Natural killer cell treated with Interleukin-12 subunit alpha and Interleukin-12 subunit beta and Interleukin-15 and Interleukin-18, amount 100 ng/mL, for 72 hours (primary cell): Measurements from ENCODE around the gene KBTBD13. TPM values are rescaled to one million over a fixed set of nuclear protein-coding genes. Genes with fewer than 3 reads are reported as not detected.

Experiments
- ATAC-seq, 2 donors: fragments of 150-1000 bp; cut with Tn5 transposase in 1 of 2; sonication (Bioruptor Pico), chemical (Tn5 transposase) in 1 of 2; 2 replicates each; pipeline ENCODE4 v1.10.0; 2021
- DNase-seq: peaks from one replicate; pipeline ENCODE4 v3.0.0; 2022; ENCODE audit warnings: low spot score
- H3K27ac Mint-ChIP-seq, 2 donors: 1 replicate in 1 of 2; 2 replicates in 1 of 2; pipeline ENCODE4 v1.8.0; 2022; ENCODE audit warnings: mixed read lengths in 2 of 2, mild to moderate bottlenecking in 1 of 2, moderate library complexity in 1 of 2
- H3K27me3 Mint-ChIP-seq, 2 donors: 1 replicate in 1 of 2; 2 replicates in 1 of 2; pipeline ENCODE4 v1.8.0; 2022; ENCODE audit warnings: mixed read lengths in 2 of 2
- H3K36me3 Mint-ChIP-seq: one replicate; pipeline ENCODE4 v1.8.0; 2022; ENCODE audit warnings: mixed read lengths
- H3K4me1 Mint-ChIP-seq, 2 donors: 1 replicate in 1 of 2; 2 replicates in 1 of 2; pipeline ENCODE4 v1.8.0; 2022; ENCODE audit warnings: low read depth in 2 of 2, mixed read lengths in 2 of 2, mild to moderate bottlenecking in 1 of 2
- H3K4me3 Mint-ChIP-seq: one replicate; pipeline ENCODE4 v1.8.0; 2022; ENCODE audit warnings: mixed read lengths
- H3K9me3 Mint-ChIP-seq: 2 replicates; pipeline ENCODE4 v1.8.0; 2022; ENCODE audit warnings: mixed read lengths
- total RNA-seq, 2 donors: library from RNA; stranded (reverse); gene quantifications; one replicate each; pipeline ENCODE4 v1.2.3, GENCODE V29; 2022

Gene KBTBD13
- total RNA-seq, result not detected

DNA sequence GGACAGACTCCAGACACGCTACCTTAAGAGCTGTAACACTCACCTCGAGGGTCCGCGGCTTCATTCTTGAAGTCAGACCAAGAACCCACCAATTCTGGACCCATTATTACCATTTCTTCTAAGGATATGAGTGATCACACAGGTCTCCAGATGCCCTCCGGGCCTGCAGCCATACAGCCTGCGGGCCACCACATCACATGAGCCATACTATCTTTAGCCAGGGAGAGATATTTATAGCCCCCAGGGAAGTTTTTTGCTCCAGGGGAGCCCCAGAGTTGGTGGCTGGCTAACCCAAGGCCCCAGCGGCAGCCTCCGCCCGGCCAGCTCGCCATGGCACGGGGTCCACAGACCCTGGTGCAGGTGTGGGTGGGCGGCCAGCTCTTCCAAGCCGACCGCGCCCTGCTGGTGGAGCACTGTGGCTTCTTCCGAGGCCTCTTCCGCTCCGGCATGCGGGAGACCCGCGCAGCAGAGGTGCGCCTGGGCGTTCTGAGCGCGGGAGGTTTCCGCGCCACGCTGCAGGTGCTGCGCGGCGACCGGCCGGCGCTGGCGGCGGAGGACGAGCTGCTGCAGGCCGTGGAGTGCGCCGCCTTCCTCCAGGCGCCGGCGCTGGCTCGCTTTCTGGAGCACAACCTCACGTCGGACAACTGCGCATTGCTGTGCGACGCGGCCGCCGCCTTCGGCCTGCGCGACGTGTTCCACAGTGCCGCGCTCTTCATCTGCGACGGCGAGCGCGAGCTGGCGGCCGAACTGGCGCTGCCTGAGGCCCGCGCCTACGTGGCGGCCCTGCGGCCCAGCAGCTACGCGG is at the start of gene KBTBD13:
KBTBD13 (plus strand) TSS at position 261 of the 805 bp plus-strand sequence; CDS start at position 331, 70 bp downstream.
- H3K9me3 Mint-ChIP-seq, result no peaks in the 10 kb centered on the region
- H3K4me3 Mint-ChIP-seq, result no peak within 1 kb of the TSS
- peaks cover 20 to 22% of the 10 kb centered on the region in 2 donors for H3K27me3 Mint-ChIP-seq
- no peak within 1 kb of the TSS for H3K27ac Mint-ChIP-seq
- DNase-seq, result no peak
- no peaks in the 10 kb centered on the region for H3K36me3 Mint-ChIP-seq
- peaks cover 0 to 8% of the 10 kb centered on the region in 2 donors for H3K4me1 Mint-ChIP-seq
- no peak for ATAC-seq

- Mint-ChIP-seq H3K9me3 (no peaks in the 10 kb centered on the region), H3K36me3 (peaks cover 11% of the 10 kb centered on the region), H3K27me3 (peaks cover 0 to 3% of the 10 kb centered on the region in 2 donors), H3K4me3 (no peak overlapping the region), H3K27ac (no peak overlapping the region), H3K4me1 (peaks cover 9 to 12% of the 10 kb centered on the region in 2 donors)
- ATAC-seq, result no peak
- no peak for DNase-seq
These were observed 49.8 kb upstream of the KBTBD13 start for GRCh38 chr15:65026756-65027155.

DNA sequence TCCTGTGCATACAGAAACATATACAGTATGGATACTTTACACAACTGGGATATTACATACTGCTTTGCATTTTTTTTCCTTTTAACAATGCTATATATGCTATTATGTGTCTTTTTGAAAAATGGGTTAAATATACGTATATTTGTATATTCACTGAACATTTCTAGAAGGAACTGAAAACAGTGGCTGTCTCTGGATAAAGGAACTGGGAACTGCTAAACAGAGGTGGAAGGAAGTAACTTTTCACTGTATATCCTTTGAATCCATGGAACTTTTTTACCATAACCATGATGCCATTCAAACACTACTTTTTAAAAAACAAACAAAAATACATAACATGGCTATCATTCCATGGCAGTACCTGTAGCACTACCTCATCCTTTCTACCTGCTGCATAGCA is 49.0 kb upstream of the KBTBD13 start:
- H3K36me3 Mint-ChIP-seq, result peaks cover 11% of the 10 kb centered on the region
- peak overlapping the region; percentile 68 to 81 for H3K27ac Mint-ChIP-seq
- H3K4me3 Mint-ChIP-seq, result peak overlapping the region; percentile 96
- DNase-seq (no peak), ATAC-seq (no peak)
- peaks cover 9 to 12% of the 10 kb centered on the region in 2 donors for H3K4me1 Mint-ChIP-seq
- no peaks in the 10 kb centered on the region for H3K9me3 Mint-ChIP-seq
- peaks cover 0 to 7% of the 10 kb centered on the region in 2 donors for H3K27me3 Mint-ChIP-seq

GRCh38 chr15:65028338-65028737 is 48.2 kb upstream of the KBTBD13 start:
- ATAC-seq, result no peak
- DNase-seq, result no peak
- Mint-ChIP-seq H3K27me3 (peaks cover 0 to 10% of the 10 kb centered on the region in 2 donors), H3K4me1 (peaks cover 12 to 15% of the 10 kb centered on the region in 2 donors), H3K4me3 (peak overlapping the region; percentile 96), H3K27ac (peak overlapping the region; percentile 68 to 81), H3K36me3 (peaks cover 11% of the 10 kb centered on the region), H3K9me3 (no peaks in the 10 kb centered on the region)

DNA sequence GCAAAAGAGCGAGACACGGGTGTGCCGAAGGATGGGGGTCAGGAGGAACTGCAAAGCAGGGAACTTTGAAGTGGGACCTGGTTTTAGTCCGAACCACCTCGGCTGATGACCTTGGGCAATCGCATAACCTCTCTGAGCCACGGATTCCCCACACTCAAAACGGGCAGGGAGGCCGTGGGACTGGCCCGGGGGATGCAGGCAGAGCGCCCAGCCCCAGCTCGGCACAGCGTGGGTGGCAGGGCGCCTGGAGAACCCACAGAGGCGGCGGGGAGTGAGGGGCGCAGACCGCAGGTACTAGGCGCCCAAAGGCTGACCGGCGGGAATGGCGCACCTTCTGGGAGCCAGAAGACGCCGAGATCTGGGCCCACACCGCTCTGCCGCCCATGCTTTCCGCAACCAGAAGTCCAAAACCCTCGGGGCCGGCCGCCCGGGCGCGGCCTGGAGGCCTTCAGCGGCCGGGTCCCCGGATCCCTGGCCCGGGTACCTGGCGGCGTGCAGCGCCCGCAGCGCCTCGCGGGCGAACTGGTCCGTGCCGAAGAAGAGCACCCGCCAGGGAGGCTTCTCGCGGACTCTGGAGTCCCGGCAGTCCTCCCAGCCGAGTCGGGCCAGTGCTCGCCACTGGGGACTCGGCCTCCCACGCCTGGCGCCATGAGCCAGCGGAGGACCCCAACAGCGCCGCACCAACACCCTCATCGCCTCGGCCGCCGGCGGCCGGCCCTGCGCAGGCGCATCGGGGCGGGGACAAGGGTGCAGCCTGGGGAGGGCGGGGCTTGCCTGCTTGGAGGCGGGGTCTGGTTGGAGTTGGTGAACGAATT is 47.4 kb upstream of the KBTBD13 start, which contains the start of gene MTFMT:
MTFMT (minus strand) TSS at position 719 of the 815 bp plus-strand sequence; CDS start at position 693, 26 bp downstream.
- H3K4me3 Mint-ChIP-seq, result peak within 1 kb of the TSS; percentile 96
- DNase-seq (peak; percentile 88), ATAC-seq (peak; percentile 98 to 99)
- no peaks in the 10 kb centered on the region for H3K9me3 Mint-ChIP-seq
- peaks cover 11% of the 10 kb centered on the region for H3K36me3 Mint-ChIP-seq
- H3K27me3 Mint-ChIP-seq, result peaks cover 0 to 11% of the 10 kb centered on the region in 2 donors
- peaks cover 13 to 18% of the 10 kb centered on the region in 2 donors for H3K4me1 Mint-ChIP-seq
- H3K27ac Mint-ChIP-seq, result peak within 1 kb of the TSS; percentile 68 to 81

GRCh38 chr15:65029736-65030208 is 46.8 kb upstream of the KBTBD13 start:
- ATAC-seq (no peak), DNase-seq (no peak)
- Mint-ChIP-seq H3K4me1 (peaks cover 10 to 18% of the 10 kb centered on the region in 2 donors), H3K27me3 (peaks cover 0 to 11% of the 10 kb centered on the region in 2 donors), H3K4me3 (peak overlapping the region; percentile 30), H3K27ac (no peak overlapping the region), H3K36me3 (peaks cover 6% of the 10 kb centered on the region), H3K9me3 (no peaks in the 10 kb centered on the region)

DNA sequence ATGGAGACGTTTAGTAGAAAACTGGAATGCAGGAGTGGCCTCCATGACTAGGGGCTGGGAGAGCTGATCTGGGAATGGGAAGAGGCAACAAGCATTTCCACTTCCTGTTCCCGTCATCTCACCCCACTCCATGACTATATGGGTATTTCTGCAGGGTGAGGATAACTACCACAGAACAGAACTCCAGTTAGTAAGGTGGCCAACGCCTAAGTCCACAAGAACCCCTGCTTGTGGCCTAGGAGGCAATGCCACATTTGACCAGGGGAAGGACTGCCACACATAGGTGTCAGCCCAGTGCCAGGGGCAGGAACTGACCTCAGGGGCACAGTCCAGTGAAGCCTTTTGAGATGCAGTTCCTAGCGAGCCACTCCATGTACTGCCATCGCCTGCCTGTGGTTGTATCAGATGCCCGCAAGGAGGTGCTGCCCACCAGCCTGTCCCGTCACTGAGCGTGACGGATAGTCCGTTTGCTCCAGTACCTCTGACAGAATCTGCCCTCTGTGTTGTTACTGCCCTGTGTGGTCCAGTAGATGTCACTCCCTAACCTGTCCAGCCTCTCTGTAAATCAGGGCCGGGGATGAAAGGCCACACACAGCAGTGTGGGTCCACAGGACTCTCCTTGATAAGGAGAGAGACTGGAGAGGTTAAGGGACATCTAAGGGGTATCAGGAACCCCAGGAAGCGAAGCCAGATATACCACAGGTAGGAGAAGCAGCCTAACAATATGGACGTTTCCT is 43.6 kb upstream of the KBTBD13 start:
- H3K4me3 Mint-ChIP-seq, result no peak overlapping the region
- no peaks in the 10 kb centered on the region for H3K9me3 Mint-ChIP-seq
- H3K27ac Mint-ChIP-seq, result no peak overlapping the region
- H3K36me3 Mint-ChIP-seq, result no peaks in the 10 kb centered on the region
- DNase-seq, result no peak
- peaks cover 0 to 11% of the 10 kb centered on the region in 2 donors for H3K27me3 Mint-ChIP-seq
- peaks cover 10 to 14% of the 10 kb centered on the region in 2 donors for H3K4me1 Mint-ChIP-seq
- peak; percentile 39 to 46 for ATAC-seq

DNA sequence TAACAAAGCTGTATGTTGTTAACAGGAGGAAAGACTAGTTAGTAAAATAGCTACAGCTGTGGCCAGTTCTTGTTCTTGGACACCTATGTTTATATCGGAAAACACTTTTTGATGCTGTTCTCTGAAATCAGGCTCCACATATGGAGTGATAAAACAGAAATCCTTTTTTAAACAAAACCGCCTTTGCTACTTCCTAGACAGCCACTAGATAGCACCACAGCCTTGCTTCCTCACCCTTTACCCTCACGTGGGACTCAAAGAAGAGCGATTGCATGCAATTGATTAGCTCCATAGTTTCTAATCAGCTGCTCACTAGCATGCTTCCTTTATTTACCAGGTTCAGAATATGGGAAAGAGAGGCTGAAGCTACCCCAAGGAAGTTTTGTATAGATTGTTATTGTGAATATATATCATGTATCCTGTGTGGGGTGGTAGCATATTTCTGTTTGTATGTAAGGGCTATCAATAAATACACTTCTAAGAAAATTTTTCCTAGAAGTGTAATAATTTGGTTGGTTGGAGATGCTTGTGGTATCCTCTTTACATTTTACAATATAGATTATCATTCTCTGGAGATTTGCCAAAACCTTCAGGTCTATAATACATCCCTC is 42.8 kb upstream of the KBTBD13 start:
- Mint-ChIP-seq H3K4me3 (no peak overlapping the region), H3K27ac (no peak overlapping the region), H3K9me3 (no peaks in the 10 kb centered on the region), H3K27me3 (peaks cover 0 to 11% of the 10 kb centered on the region in 2 donors), H3K4me1 (peaks cover 4 to 7% of the 10 kb centered on the region in 2 donors), H3K36me3 (no peaks in the 10 kb centered on the region)
- DNase-seq, result no peak
- no peak for ATAC-seq

- Mint-ChIP-seq H3K27ac (no peak overlapping the region), H3K4me1 (peaks cover 4 to 7% of the 10 kb centered on the region in 2 donors), H3K4me3 (no peak overlapping the region), H3K36me3 (no peaks in the 10 kb centered on the region), H3K9me3 (no peaks in the 10 kb centered on the region), H3K27me3 (peaks cover 0 to 11% of the 10 kb centered on the region in 2 donors)
- DNase-seq (no peak), ATAC-seq (no peak)
These were observed 41.8 kb upstream of the KBTBD13 start for GRCh38 chr15:65034719-65035118.

- Mint-ChIP-seq H3K9me3 (no peaks in the 10 kb centered on the region), H3K36me3 (no peaks in the 10 kb centered on the region), H3K4me3 (no peak overlapping the region)
These were observed 39.2 kb upstream of the KBTBD13 start for GRCh38 chr15:65037309-65037708.

GRCh38 chr15:65038428-65038827 is 38.1 kb upstream of the KBTBD13 start:
- Mint-ChIP-seq H3K36me3 (no peaks in the 10 kb centered on the region), H3K4me1 (peaks cover 0 to 3% of the 10 kb centered on the region in 2 donors), H3K27ac (no peak overlapping the region), H3K4me3 (no peak overlapping the region), H3K27me3 (no peaks in the 10 kb centered on the region), H3K9me3 (no peaks in the 10 kb centered on the region)
- ATAC-seq (no peak), DNase-seq (no peak)

More at GRCh38 chr15:65037309-65037708, 39.2 kb upstream of the KBTBD13 start:
- Mint-ChIP-seq H3K4me1 (peaks cover 4 to 7% of the 10 kb centered on the region in 2 donors), H3K27me3 (peaks cover 0 to 3% of the 10 kb centered on the region in 2 donors), H3K27ac (no peak overlapping the region)
- DNase-seq, result no peak
- no peak for ATAC-seq

- no peak overlapping the region for H3K27ac Mint-ChIP-seq
- H3K36me3 Mint-ChIP-seq, result no peaks in the 10 kb centered on the region
- no peaks in the 10 kb centered on the region for H3K4me1 Mint-ChIP-seq
- H3K9me3 Mint-ChIP-seq, result no peaks in the 10 kb centered on the region
- H3K4me3 Mint-ChIP-seq, result no peak overlapping the region
- H3K27me3 Mint-ChIP-seq, result no peaks in the 10 kb centered on the region
- ATAC-seq (no peak), DNase-seq (no peak)
These were observed 37.7 kb upstream of the KBTBD13 start for GRCh38 chr15:65038836-65039235.

DNA sequence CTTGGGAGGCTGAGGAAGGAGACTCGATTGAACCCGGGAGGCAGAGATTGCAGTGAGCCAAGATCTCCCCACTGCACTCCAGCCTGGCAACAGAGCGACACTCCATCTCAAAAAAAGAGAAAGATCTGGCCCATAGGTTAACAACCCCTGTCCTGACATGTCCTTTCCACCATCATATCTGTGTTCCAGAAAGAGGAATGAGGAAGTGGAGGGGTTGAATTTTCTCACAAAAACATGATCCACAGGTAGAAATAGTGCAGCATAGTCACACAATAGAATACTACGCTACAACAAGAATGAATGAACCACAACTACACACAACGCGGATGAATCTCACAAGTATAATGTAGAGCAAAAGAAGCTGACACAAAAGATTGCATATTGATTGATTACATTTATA is 36.1 kb upstream of the KBTBD13 start:
- H3K9me3 Mint-ChIP-seq, result no peaks in the 10 kb centered on the region
- no peak for DNase-seq
- ATAC-seq, result no peak
- no peak overlapping the region for H3K4me3 Mint-ChIP-seq
- no peaks in the 10 kb centered on the region for H3K4me1 Mint-ChIP-seq
- no peaks in the 10 kb centered on the region for H3K36me3 Mint-ChIP-seq
- no peaks in the 10 kb centered on the region for H3K27me3 Mint-ChIP-seq
- H3K27ac Mint-ChIP-seq, result no peak overlapping the region
